Cardiac muscle cell (in vitro differentiated cells and primary cell): ENCODE measurements around the gene OPHN1. TPM values are rescaled to one million over a fixed set of nuclear protein-coding genes. Genes with fewer than 3 reads are reported as not detected.

Source experiments
- DNase-seq, 2 donors: peaks; one replicate each; pipeline versions ENCODE4 v3.0.0 to v3.0.0-alpha.2; 2010 to 2017; ENCODE audit warnings: low read depth in 1 of 2, low spot score in 1 of 2
- H3K27ac ChIP-seq: fragments of 200-600 bp; sonication (generic); 2 replicates; pipeline ENCODE4 v1.5.1; 2016
- H3K27me3 ChIP-seq: fragments of 200-600 bp; sonication (generic); 2 replicates; pipeline ENCODE4 v1.6.0; 2016; ENCODE audit warnings: control low read depth
- H3K36me3 ChIP-seq: fragments of 200-600 bp; sonication (generic); 2 replicates; pipeline ENCODE4 v1.5.1; 2016; ENCODE audit warnings: control low read depth
- H3K4me1 ChIP-seq: fragments of 200-600 bp; sonication (generic); 2 replicates; pipeline ENCODE4 v1.8.1; 2017; ENCODE audit warnings: low read depth, mild to moderate bottlenecking, mixed run types
- H3K4me3 ChIP-seq: fragments of 200-600 bp; sonication (generic); 2 replicates; pipeline ENCODE4 v1.5.1; 2016; ENCODE audit warnings: mild to moderate bottlenecking
- H3K9me3 ChIP-seq: fragments of 200-600 bp; sonication (generic); 2 replicates; pipeline ENCODE4 v1.5.1; 2017; ENCODE audit warnings: low read depth, mild to moderate bottlenecking, control low read depth
- CTCF ChIP-seq: IDR thresholded peaks from 2 replicates; pipeline ENCODE4 v1.5.1; 2012; ENCODE audit warnings: low read depth, mild to moderate bottlenecking, low read length
- polyA plus RNA-seq: library from polyadenylated mRNA; unstranded; fragments of >200 nt; fragmentation: Nextera tagmentation; extraction: Ambion mirVana; gene quantifications from 2 replicates; pipeline ENCODE4 v1.2.1, GENCODE V29; 2016
- total RNA-seq: library from RNA; depleted of rRNA; stranded (reverse); fragments of >200 nt; gene quantifications from 2 replicates; pipeline ENCODE4 v1.2.3, GENCODE V29; 2016

The OPHN1 gene
- total and polyA plus RNA-seq, 2 experiments from 2014 or later, result 2.4 to 4.7 TPM

- H3K27ac ChIP-seq, result no peak overlapping the region
- no peak for TF ChIP-seq CTCF
- H3K4me1 ChIP-seq, result no peaks in the 10 kb centered on the region
- peak overlapping the region; percentile 44 for H3K4me3 ChIP-seq
- no peaks in the 10 kb centered on the region for H3K9me3 ChIP-seq
- no peak for DNase-seq
- H3K36me3 ChIP-seq, result no peaks in the 10 kb centered on the region
- H3K27me3 ChIP-seq, result no peaks in the 10 kb centered on the region
These were observed 645 bp upstream of the OPHN1 start for GRCh38 chrX:68433981-68434299.

GRCh38 chrX:68432648-68433047 is 647 bp downstream of the OPHN1 start:
- H3K9me3 ChIP-seq, result no peaks in the 10 kb centered on the region
- no peaks in the 10 kb centered on the region for H3K36me3 ChIP-seq
- no peaks in the 10 kb centered on the region for H3K27me3 ChIP-seq
- peak in 1 of 2 donors; percentile 2 for DNase-seq
- peak overlapping the region; percentile 44 for H3K4me3 ChIP-seq
- H3K27ac ChIP-seq, result no peak overlapping the region
- no peak for TF ChIP-seq CTCF
- H3K4me1 ChIP-seq, result no peaks in the 10 kb centered on the region

- no peaks in the 10 kb centered on the region for H3K9me3 ChIP-seq
- no peaks in the 10 kb centered on the region for H3K36me3 ChIP-seq
- H3K4me1 ChIP-seq, result no peaks in the 10 kb centered on the region
- no peak for TF ChIP-seq CTCF
- DNase-seq, result no peak
- H3K4me3 ChIP-seq, result no peak overlapping the region
- no peak overlapping the region for H3K27ac ChIP-seq
- no peaks in the 10 kb centered on the region for H3K27me3 ChIP-seq
These were observed 1.5 kb downstream of the OPHN1 start for GRCh38 chrX:68431836-68432235.

- H3K4me3 ChIP-seq, result no peak overlapping the region
- H3K4me1 ChIP-seq, result no peaks in the 10 kb centered on the region
- DNase-seq, result peak in 1 of 2 donors; percentile 19
- H3K27ac ChIP-seq, result no peak overlapping the region
- H3K9me3 ChIP-seq, result no peaks in the 10 kb centered on the region
- H3K27me3 ChIP-seq, result no peaks in the 10 kb centered on the region
- no peak for TF ChIP-seq CTCF
- H3K36me3 ChIP-seq, result no peaks in the 10 kb centered on the region
These were observed 4.1 kb downstream of the OPHN1 start for GRCh38 chrX:68429216-68429615.

- TF ChIP-seq CTCF, result no peak
- H3K27me3 ChIP-seq, result no peaks in the 10 kb centered on the region
- DNase-seq, result peak in 1 of 2 donors; percentile 20
- no peaks in the 10 kb centered on the region for H3K36me3 ChIP-seq
- no peak overlapping the region for H3K4me3 ChIP-seq
- no peaks in the 10 kb centered on the region for H3K4me1 ChIP-seq
- H3K9me3 ChIP-seq, result no peaks in the 10 kb centered on the region
- H3K27ac ChIP-seq, result no peak overlapping the region
These were observed 4.9 kb downstream of the OPHN1 start for GRCh38 chrX:68428431-68428830.

GRCh38 chrX:68424719-68425118 is 8.6 kb downstream of the OPHN1 start:
- no peak for DNase-seq
- Histone ChIP-seq H3K4me1 (no peaks in the 10 kb centered on the region), H3K27ac (no peak overlapping the region), H3K36me3 (no peaks in the 10 kb centered on the region), H3K9me3 (no peaks in the 10 kb centered on the region), H3K27me3 (no peaks in the 10 kb centered on the region), H3K4me3 (no peak overlapping the region)
- TF ChIP-seq CTCF, result no peak
